AG08396 (cell line): ENCODE measurements around the gene HERPUD2.
"Not testable (repeated sequence)": the region's sequence is repeated elsewhere in the genome, so short reads cannot be mapped to it uniquely, and the experiment has no call there.

Source experiments
- DNase-seq: peaks from one replicate; pipeline ENCODE4 v3.0.0; 2012; ENCODE audit warnings: low spot score, mixed read lengths

Gene HERPUD2

DNA sequence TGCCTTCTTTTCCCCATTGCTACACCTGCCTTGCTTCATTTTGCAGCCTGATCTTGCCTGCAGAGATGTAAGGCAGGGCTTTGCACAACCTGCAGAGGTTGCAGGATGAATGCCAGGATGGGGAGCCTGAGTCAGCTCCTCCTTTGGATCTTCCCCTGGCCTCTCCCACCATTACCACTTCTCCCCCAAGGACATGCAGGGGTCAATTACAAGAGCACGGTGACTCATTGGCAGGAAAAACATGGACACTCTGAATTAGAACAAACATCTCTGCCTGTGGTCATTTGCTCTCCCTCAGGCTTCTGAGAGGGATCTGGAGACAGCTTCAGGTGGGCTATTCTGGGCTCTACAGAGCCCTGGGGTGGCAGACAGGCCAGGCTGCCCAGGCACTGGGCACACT lies 89.2 kb downstream of the HERPUD2 start:
- DNase-seq, result peak; percentile 46

DNA sequence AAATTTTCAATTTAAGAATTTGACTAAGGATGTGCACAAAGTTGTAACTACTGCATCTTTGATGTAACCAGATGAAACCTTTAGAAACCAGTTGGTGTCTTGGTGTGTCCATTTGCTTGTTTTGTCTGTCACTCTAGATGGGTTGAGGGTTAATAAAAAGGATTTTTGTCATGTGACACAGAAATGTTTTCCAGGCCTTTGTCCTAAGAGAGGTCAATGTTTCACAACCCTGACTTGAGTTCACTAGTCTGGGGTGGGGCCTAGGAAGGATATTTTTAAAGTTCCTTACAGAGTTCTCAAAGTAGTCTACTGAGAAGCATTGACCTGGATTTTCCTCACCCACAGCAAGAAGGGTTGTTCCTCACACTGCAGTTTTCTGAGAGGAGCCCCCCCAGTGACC lies 90.3 kb downstream of the HERPUD2 start:
- DNase-seq, result no peak

DNA sequence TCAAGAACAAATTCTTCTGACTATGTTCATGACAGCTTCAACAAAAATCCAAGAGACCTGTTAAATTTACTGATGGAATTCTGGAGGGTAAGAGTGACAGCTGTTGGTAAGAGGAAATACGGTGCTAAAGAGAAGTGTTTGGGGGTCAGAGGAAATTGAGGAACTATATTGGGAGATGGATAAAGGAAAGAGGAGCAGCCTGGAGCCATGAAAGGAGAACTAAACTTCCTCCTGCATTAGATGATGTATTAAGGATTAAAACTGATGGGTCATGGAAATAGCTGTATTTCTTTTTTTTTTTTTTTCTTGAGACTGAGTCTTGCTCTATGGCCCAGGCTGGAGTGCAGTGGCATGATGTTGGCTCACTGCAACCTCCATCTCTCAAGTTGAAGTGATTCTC lies 95.3 kb downstream of the HERPUD2 start:
- no peak for DNase-seq

DNA sequence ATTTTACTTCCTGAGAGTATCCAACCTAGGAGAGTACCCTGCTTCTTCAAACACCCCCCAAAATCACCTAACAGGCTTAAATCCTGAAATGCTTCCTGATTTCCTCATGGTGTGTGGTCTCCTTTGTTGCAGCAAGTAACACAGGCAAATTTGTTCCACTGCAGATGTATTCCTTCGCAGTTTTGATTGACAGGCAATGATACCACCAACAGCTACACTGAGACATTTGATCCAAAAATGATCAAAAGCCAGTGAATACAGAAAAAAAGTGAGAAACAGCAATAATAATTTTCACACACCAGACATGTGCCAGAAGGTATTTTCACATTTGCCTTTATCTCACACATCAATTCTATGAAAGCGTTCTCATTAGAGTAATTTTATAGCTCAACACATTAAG lies 95.9 kb downstream of the HERPUD2 start:
- DNase-seq, result no peak

DNA sequence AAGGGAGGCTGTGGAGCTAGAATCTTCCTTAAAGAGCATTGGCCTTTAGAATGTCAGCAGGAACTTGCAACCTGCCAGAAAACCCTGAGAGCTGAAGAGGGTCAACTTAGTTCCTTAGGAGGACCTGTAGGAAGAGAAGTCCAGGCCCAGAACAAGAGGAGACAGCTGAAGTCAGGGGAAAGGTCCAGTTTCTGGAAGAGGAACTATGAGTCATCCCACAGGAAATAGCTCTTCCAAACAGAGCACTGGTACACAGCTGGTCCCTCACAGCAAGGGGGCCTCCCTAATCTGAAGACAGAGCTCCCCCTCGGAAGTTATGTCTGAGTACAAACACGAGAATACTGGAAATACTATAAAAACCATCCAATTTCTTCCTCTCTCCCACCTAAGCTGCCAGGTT lies 98.9 kb downstream of the HERPUD2 start:
- peak; percentile 38 for DNase-seq

DNA sequence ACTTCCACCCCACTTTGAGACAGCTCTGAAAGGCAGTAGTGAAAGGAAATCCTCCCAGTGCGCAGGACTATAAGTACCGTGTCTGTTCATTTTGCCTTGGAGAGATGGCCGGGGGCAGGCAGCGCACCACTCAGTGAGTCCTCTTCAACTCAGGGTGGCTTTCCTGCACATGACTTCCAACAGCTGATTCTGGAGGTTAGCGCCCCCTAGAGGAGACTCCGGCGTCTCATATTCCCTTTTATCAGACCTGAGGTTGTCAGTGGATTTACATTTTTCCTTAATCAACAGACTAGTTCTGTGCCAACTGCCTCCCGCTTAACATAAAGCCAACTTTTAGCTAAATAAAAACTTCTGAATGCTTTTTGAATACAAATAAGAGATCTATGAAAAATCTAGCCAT lies 101.0 kb downstream of the HERPUD2 start:
- DNase-seq, result no peak

DNA sequence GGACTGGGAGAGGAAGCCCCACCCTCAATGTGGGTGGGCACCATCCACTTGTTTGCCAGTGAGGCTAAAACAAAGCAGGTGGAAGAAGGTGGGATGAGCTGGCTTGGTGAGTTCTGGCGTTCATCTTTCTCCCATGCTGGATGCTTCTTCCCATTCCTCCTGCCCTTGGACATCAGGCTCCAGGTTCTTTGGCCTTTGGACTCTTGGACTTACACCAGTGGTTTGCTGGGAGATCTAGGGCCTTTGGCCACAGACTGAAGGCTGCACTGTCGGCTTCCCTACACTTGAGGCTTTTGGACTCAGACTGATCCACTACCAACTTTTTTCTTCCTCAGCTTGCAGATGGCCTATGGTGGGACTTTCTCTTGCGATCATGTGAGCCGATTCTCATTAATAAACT lies 106.3 kb downstream of the HERPUD2 start:
- no peak for DNase-seq

DNA sequence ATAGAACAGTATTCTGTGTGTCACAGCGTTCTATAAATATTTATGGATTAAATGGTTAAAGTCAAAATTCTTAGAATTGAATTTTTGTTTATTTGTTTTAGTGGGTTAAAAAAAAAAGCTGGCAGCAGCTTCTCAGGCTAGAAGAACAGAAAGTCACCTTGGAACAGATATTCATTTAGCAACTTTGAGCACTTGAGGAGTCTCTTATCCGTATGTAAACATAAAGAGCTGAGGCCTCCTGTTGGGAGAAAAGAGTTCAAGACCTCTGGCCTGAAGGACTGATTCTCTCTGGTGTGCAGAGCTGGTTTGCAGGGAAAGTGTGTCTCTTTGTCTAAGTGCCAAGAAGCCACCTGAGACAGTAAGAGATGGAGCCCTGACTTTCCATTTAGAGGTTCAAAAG lies 109.9 kb downstream of the HERPUD2 start:
- no peak for DNase-seq

DNA sequence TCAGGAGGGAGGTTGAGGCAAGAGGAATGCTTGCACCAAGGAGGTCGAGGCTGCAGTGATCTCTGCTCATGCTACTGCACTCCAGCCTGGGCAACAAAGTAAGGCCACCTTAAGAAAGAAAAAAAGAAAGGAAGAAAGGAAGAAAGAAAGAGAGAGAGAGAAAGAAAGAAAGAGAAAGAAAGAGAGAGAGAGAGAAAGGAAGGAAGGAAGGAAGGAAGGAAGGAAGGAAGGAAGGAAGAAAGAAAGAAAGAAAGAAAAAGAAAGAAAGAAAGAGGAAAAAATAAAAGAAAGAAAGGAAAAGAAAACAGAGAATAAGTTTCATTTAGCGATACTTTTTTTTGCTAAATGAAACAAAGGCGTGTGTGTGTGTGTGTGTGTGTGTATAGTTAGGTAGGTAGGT lies 110.4 kb downstream of the HERPUD2 start:
- not testable (repeated sequence) for DNase-seq
